NCI-H1417 (cell line): ENCODE measurements around the gene SERPINB1.
"Not testable (repeated sequence)": the region's sequence is repeated elsewhere in the genome, so short reads cannot be mapped to it uniquely, and the experiment has no call there.

Experiments
- DNase-seq, 3 experiments: peaks; one replicate each; lab custom pipeline; 2025; lab: John Stamatoyannopoulos, UW

SERPINB1 gene

GRCh38 chr6:2841264-2842138, at the start of gene SERPINB1:
Gene SERPINB1, minus strand, starts transcription at chr6:2841863. Its CDS starts 1,277 bp downstream, at chr6:2840586.
- DNase-seq: peak; percentile 79 to 84 (median 83)

GRCh38 chr6:2890976-2891767, 49.5 kb upstream of the SERPINB1 start:
- DNase-seq: no peak

- DNase-seq: peak in 1 of 3 experiments; percentile 18
Observed at GRCh38 chr6:2885967-2886735, 44.5 kb upstream of the SERPINB1 start.

- no peak for DNase-seq
Observed at GRCh38 chr6:2884804-2885203, 43.1 kb upstream of the SERPINB1 start.

GRCh38 chr6:2883673-2884072, 42.0 kb upstream of the SERPINB1 start:
- no peak for DNase-seq

GRCh38 chr6:2881423-2881822, 39.8 kb upstream of the SERPINB1 start:
- no peak for DNase-seq

- not testable (repeated sequence) for DNase-seq
Observed at GRCh38 chr6:2880156-2880555, 38.5 kb upstream of the SERPINB1 start.

- DNase-seq: no peak
Observed at GRCh38 chr6:2877960-2878359, 36.3 kb upstream of the SERPINB1 start.

GRCh38 chr6:2877057-2877882, 35.6 kb upstream of the SERPINB1 start:
- DNase-seq: no peak

- peak in 2 of 3 experiments; percentile 18 to 44 for DNase-seq
Observed at GRCh38 chr6:2876210-2877056, 34.8 kb upstream of the SERPINB1 start.

- peak in 2 of 3 experiments; percentile 55 to 59 for DNase-seq
Observed at GRCh38 chr6:2875359-2876191, 33.9 kb upstream of the SERPINB1 start.

- DNase-seq: no peak
Observed at GRCh38 chr6:2873643-2874042, 32.0 kb upstream of the SERPINB1 start.

- DNase-seq: no peak
Observed at GRCh38 chr6:2872423-2873358, 31.0 kb upstream of the SERPINB1 start.

GRCh38 chr6:2871953-2872352, 30.3 kb upstream of the SERPINB1 start:
- no peak for DNase-seq

GRCh38 chr6:2871102-2871501, 29.4 kb upstream of the SERPINB1 start:
- no peak for DNase-seq

GRCh38 chr6:2870046-2870636, 28.5 kb upstream of the SERPINB1 start:
- no peak for DNase-seq

GRCh38 chr6:2868637-2869036, 27.0 kb upstream of the SERPINB1 start:
- DNase-seq: no peak
